Stimulated activated CD8-positive, alpha-beta memory T cell treated with anti-CD3 and anti-CD28 coated beads, Interleukin-7, amount 100 ng/mL, for 4 hours (primary cell): Measurements from ENCODE around the gene TNIK.

Experiments used
- DNase-seq, 2 donors: peaks; one replicate each; pipeline ENCODE4 v3.0.0-alpha.2; 2020; ENCODE audit warnings: low read depth in 2 of 2

The TNIK gene

GRCh38 chr3:171165983-171166382 is 294.2 kb downstream of the TNIK start:
- DNase-seq: no peak

- DNase-seq: no peak
These were observed 294.7 kb downstream of the TNIK start for GRCh38 chr3:171165499-171165921.

GRCh38 chr3:171164067-171164465 is 296.1 kb downstream of the TNIK start:
- no peak for DNase-seq

GRCh38 chr3:171163101-171164066 is 296.8 kb downstream of the TNIK start:
- DNase-seq: no peak

GRCh38 chr3:171160325-171160724 is 299.9 kb downstream of the TNIK start:
- DNase-seq: no peak

GRCh38 chr3:171159822-171160157 is 300.4 kb downstream of the TNIK start:
- DNase-seq: no peak

- DNase-seq: no peak
These were observed 301.0 kb downstream of the TNIK start for GRCh38 chr3:171159024-171159821.

- DNase-seq: no peak
These were observed 302.2 kb downstream of the TNIK start for GRCh38 chr3:171157980-171158379.

- DNase-seq: no peak
These were observed 302.9 kb downstream of the TNIK start for GRCh38 chr3:171157286-171157685.

- DNase-seq: no peak
These were observed 303.7 kb downstream of the TNIK start for GRCh38 chr3:171156401-171157010.

GRCh38 chr3:171155122-171155700 is 305.0 kb downstream of the TNIK start:
- DNase-seq: no peak

GRCh38 chr3:171150945-171151344 is 309.3 kb downstream of the TNIK start:
- no peak for DNase-seq

GRCh38 chr3:171149526-171150116 is 310.6 kb downstream of the TNIK start:
- DNase-seq: no peak

- DNase-seq: no peak
These were observed 314.4 kb downstream of the TNIK start for GRCh38 chr3:171145798-171146197.

GRCh38 chr3:171142985-171143384 is 317.2 kb downstream of the TNIK start:
- no peak for DNase-seq

- no peak for DNase-seq
These were observed 320.0 kb downstream of the TNIK start for GRCh38 chr3:171140246-171140645.

GRCh38 chr3:171138027-171138426 is 322.2 kb downstream of the TNIK start:
- no peak for DNase-seq

- no peak for DNase-seq
These were observed 324.7 kb downstream of the TNIK start for GRCh38 chr3:171135549-171135948.

GRCh38 chr3:171133796-171134569 is 326.2 kb downstream of the TNIK start:
- no peak for DNase-seq

GRCh38 chr3:171133337-171133736 is 326.9 kb downstream of the TNIK start:
- DNase-seq: no peak

- DNase-seq: no peak
These were observed 327.3 kb downstream of the TNIK start for GRCh38 chr3:171132873-171133272.
